ENCODE measurements around the gene C2CD4C.
"Not testable (repeated sequence)": the region's sequence is repeated elsewhere in the genome, so short reads cannot be mapped to it uniquely, and the experiment has no call there.

Gene C2CD4C

DNA sequence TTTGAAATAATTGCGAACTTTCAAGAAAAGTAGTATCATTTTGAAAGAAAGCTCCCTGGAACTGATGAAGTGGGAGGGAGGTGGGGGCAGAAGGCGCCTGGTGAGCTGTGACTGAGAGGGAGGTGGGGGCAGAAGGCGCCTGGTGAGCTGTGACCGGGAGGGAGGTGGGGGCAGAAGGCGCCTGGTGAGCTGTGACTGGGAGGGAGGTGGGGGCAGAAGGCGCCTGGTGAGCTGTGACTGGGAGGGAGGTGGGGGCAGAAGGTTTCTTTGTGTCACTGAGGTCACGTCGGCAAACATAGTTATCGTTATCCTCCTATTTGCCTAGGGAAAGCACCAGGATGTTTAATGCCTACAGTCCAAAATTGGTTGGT lies 24.2 kb downstream of the C2CD4C start:
- DNase-seq (ENCODE audit: low read depth in 3 of 3, low spot score in 1 of 3), result no peak

DNA sequence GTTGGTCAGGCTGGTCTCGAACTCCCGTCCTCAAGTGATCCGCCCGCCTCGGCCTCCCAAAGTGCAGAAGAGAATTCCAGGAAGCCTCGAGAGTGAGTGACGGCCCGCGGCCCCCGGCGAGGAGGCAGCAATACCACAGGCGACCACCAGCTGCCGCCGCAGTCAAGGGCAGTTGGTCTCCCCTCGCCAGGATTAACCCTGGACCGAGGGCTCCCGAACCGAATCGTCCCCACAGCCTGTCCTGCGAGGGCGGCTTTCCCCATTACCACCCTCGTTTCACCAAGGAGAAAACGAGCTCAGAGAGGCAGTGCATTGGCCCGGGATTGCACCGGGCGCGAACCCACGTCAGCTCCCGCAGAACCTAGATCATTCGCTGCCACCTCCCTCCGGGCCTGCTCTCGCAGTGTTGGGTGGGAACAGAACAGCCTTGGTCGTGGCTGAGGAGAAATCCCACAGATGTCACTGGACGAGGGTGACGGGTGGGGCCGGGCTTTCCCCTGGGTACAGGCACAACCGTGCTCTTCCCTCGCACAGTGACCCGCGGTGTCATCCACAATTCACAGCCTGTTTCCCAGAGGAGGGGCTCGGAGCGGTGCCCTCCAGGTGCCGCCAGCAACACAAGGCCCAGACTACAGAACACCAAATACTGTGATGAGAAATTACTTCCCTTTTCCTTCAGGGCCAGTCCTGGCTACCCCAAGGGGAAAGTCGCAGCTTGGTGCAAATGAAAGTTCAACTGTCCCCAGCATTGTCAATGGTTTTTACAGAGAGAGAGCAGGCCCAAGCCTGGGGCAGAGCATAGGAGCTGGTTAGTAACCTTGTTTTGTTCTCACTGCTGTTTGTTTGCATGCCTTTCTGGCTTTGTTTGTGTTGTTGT lies 24.8 kb downstream of the C2CD4C start:
- DNase-seq (ENCODE audit: low read depth in 3 of 3, low spot score in 1 of 3), result no peak

DNA sequence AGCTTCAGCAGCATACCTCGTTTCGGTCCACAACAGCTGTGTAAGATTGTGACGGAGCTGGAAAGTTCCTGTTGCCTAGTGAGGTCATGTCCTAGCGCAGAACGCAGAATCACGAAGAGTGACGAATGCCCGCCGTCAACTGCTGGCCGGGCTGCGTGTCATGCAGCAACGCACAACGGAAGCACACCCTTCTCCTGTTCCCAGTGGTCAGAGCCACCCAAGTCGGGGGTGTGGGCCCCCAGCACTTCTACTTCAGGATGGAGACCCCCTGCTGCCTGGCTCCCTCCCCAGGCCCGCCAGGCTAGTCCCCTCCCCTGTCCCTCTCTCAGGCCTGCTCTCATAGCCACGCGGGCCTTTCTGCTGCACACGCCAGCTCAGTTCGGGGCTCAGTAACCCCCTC lies 25.9 kb downstream of the C2CD4C start:
- DNase-seq (ENCODE audit: low read depth in 3 of 3, low spot score in 1 of 3), result no peak

DNA sequence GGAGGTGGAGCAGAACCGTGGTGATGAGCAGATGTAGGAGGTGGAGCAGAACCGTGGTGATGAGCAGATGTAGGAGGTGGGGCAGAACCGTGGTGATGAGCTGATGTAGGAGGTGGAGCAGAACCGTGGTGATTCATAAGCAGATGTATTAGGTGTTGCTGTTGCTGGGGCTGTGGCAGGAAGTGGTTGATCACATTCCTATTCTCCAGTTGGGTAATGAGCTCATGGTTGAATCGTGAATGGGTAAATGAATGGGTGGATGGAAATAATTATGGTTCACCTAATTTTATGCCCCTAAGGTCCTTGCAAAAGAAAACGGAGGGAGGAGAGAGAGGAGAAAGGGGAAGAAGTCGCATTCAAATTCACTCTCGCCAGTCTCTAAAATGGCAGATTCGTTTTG lies 26.4 kb downstream of the C2CD4C start:
- DNase-seq (ENCODE audit: low read depth in 3 of 3, low spot score in 1 of 3), result not testable (repeated sequence)

DNA sequence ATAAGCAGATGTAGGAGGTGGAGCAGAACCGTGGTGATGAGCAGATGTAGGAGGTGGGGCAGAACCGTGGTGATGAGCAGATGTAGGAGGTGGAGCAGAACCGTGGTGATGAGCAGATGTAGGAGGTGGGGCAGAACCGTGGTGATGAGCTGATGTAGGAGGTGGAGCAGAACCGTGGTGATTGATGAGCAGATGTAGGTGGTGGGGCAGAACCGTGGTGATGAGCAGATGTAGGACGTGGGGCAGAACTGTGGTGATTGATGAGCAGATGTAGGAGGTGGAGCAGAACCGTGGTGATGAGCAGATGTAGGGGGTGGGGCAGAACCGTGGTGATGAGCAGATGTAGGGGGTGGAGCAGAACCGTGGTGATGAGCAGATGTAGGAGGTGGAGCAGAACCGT lies 27.0 kb downstream of the C2CD4C start:
- not testable (repeated sequence) for DNase-seq (ENCODE audit: low read depth in 3 of 3, low spot score in 1 of 3)

DNA sequence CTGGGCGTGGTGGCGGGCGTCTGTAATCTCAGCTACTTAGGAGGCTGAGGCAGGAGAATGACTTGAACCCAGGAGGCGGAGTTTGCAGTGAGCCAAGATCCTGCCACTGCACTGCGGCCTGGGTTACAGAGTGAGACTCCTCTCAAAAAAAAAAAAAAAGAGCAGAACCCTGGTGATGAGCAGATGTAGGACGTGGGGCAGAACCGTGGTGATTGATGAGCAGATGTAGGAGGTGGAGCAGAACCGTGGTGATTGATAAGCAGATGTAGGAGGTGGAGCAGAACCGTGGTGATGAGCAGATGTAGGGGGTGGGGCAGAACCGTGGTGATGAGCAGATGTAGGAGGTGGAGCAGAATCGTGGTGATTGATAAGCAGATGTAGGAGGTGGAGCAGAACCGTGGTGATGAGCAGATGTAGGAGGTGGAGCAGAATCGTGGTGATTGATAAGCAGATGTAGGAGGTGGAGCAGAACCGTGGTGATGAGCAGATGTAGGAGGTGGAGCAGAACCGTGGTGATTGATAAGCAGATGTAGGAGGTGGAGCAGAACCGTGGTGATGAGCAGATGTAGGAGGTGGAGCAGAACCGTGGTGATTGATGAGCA lies 28.2 kb downstream of the C2CD4C start:
- not testable (repeated sequence) for DNase-seq (ENCODE audit: low read depth in 3 of 3, low spot score in 1 of 3)

DNA sequence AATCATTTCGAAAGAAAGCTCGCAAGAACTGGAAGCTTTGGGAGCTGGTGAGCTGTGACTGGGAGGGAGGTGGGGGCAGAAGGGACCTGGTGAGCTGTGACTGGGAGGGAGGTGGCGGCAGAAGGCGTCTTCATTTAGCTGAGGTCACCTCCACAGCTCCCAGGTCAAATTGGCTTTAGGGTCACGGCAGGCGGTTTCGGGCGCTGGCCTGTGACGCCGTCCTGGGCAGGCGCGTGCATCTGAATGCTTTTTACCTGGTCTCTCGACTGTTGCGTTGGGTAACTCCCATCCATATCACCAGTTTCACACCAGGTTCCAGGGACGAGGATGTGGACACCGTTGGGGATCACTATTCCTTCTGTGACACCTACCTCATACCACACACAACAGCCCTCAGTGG lies 29.2 kb downstream of the C2CD4C start:
- DNase-seq (ENCODE audit: low read depth in 3 of 3, low spot score in 1 of 3), result no peak

DNA sequence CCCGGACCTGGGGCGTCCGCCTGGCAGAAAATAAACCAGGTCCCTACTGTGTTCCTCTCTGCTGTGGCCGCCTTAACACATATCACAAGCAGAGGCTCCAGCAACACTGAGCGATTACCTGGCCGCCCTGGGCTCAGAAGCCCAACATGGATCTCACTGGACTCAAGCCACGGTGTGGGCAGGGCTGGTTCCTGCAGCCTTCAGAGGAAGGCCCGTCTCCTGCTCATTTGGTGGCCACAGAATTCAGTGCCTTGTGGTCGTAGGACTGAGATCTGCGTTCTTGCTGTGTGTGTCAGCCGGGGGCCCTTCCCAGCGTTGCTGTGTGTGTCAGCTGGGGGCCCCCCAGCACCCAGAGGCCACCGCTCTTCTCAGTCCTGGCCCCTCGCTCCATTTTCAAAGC lies 30.2 kb downstream of the C2CD4C start:
- DNase-seq (ENCODE audit: low read depth in 3 of 3, low spot score in 1 of 3), result no peak

DNA sequence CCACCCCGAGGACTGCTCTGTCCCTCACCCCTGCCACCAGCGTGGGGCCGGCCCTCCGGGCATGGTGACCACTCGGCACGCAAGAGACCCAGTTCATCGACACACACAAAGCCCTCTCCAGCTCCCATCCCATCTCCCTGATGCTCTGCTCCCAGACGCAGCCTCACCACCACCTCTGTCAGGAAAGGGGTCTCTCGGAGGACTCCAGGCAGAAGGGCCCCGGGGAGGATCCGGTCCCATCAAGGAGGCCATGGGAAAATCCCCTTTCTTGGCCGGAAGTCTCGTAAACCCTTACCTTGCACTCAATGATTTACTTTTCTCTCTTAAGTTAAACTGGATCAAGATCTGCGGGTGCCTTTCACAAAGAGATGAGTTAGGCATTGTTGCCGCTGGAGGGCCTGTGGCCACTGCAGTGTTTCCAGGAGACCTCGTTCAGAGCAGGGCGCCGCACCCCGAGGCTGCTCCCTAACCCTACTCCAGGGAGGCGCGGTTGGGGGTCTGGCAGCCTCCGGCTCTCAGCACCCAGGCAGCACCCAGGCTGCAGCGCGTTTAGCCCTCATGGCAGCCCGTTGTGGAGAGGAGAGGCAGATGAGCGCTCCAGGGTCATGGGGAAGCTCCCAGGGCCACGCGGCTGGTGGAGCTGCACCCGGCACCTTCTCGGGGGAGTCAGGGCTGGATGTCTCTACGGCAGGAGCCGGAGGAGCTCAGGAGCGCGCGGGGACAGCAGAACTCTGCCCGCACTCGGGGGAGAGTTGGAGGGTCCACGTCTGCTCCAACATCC lies 31.0 kb downstream of the C2CD4C start:
- no peak for DNase-seq (ENCODE audit: low read depth in 3 of 3, low spot score in 1 of 3)

DNA sequence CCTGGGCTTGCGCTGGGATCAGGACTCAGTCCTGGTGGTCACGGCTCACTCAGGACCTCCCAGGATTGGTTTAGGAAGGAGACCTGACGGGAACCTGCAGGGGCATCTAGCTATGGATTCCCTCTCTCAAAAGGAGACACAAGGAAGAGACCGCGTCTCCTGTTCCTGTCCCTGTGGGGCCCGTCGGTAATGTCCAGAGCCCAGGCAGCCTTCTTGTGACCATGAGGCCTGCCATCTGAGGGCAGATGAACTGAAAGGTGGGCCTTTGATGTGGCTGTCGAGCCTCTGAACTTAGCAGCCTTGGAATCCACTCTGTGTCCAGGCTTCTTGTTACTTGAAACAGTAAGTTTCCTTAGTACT lies 32.9 kb downstream of the C2CD4C start:
- no peak for DNase-seq (ENCODE audit: low read depth in 3 of 3, low spot score in 1 of 3)

DNA sequence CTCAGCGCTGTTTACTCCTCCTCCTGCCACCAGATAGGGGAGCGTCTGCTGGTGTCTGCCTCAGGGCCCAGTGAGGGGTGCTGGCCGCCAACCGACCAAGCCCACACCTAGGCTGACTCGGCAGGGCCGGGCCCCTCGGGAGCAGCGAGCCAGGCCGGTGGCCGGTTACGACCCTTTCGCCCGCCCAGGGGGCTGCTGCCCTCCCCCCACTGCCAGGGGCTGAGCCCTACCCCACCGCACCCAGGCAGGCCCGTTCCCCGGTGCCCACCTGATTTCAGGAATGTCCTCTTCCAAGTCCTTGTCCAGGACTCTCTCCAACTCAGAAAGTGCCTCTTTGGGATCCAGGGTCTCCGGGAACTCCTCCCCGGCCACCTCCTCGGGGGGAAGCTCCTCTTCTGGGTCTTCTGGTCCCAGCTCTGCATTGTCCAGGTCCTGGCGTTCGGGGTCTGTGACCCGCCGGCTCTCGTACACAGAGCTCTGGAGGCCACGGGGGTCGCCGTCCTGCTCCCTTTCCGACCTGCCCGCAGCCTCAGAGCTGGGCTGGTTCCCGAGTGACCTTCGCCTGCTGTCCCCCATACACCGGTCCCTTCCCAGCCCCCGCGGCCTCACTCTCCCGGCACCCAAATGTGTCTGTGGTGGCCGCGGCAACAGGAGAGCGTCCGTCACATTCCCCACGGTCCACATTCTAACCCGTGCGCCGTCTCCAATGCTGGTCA lies 33.4 kb downstream of the C2CD4C start:
- DNase-seq (ENCODE audit: low read depth in 3 of 3, low spot score in 1 of 3), result no peak

DNA sequence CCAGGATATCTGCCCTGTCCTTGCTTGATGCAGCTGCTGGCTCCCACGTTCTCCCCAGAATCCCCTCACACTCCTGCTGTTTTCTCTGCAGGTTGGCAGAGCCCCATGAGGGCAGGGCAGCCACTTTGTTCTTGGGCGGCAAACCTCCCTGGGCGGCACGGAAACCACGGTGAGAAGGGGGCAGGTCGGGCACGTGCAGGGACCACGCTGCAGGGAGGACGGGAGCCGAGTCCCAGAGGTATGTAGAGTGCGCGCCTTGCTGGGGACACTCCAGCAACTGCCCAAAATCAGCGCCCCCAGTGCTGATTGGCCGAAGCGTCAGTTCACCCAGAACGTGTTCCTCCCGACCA lies 34.1 kb downstream of the C2CD4C start:
- DNase-seq (ENCODE audit: low read depth in 3 of 3, low spot score in 1 of 3), result no peak

DNA sequence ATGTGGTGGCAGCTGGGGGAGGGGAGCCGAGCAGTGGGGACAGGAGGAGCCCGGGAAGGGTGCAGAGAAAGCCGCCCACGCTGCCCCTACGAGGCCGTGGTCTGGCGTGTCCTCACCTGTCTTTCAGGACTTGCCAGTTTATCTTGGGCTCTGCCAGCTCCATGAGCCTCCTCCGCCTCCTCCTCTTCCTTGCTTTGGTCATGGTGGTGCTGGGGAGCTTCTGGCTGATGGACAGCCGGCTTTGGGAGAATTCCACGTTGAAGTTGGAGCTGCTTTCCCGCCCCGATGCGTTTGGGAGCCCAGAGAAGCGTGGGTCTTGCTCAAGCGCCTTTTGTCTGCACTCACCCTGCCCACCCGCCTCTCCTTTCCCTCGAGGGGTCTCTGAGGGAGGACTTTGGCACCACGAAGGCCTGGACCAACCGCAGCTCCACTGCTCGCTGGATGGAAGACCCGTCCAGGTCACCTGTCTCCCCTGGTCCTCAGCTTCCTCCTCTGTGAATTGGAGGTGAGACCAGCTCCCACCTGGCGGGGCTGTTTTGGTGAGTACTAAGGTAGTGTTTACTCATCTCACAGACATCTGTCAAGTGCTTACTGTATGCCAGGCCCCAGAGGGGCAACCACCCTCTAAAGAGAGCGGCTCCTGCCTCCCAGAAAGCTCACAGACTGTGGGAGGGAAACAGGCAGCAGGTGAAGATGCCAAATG lies 34.6 kb downstream of the C2CD4C start:
- DNase-seq (ENCODE audit: low read depth in 3 of 3, low spot score in 1 of 3), result no peak

DNA sequence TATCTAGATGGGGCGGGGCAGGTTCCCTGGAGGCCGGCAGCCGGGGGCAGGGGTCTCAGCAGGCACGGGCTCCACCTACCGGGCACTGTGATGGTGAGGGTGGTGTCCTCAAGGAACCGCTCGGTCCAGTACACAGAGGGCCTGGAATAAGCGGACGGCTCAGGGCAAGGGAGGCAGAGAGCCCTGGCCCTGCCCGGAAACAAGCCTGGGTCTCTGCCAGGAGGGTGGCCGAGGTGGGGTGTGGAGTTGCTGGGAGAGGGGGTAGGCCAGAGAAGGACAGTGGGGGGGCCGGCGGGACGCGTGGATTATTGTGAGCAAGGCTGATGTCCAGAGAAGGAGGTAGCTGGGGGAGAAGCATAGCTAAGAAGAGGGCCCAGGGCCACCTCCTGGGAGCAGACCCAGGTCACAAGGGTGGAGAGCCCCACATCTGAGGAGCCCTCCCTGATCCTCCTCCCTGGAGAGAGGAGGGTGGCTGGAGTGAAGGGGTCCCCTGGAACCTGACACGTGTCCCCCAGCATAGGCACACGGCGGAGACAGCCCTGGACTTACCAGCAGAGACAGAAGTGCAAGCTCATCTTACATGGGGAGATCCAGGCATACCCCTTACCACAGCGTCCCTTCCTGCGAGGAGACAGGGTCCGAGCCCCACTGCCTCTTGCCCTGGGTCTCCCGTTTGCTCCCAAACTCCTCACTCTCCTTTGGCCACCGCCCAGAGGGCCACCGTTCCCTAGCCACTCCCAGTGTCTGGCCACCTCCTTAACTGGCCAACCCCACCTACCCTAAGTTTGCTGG lies 35.4 kb downstream of the C2CD4C start:
- DNase-seq (ENCODE audit: low read depth in 3 of 3, low spot score in 1 of 3), result no peak

DNA sequence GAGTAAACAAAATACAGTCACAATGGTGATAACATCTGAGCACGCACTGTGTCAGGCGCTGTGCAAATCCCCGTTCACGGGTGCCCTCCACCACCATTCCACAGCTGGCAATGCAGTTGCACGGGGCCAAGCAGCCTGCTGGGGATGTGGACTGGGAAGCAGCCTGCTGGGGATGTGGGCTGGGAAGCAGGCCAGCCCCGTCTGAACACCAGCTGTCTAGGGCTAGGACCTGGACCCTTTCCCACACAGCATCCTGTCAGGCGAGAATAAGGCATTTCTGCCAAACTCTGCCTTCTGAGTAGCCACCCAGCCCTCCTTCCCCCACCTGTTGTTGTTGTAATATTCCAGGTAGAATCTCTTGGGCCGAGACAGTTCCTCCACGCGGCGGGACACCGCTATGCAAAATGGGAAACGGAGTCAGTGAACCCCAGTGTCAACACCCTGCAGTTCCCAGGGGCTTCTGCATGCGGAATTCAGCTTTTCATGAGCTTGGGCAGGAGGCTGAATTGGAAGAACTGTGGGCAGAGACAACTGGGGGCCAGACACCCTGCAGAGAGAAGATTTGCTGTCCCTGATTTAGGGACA lies 36.5 kb downstream of the C2CD4C start:
- no peak for DNase-seq (ENCODE audit: low read depth in 3 of 3, low spot score in 1 of 3)

DNA sequence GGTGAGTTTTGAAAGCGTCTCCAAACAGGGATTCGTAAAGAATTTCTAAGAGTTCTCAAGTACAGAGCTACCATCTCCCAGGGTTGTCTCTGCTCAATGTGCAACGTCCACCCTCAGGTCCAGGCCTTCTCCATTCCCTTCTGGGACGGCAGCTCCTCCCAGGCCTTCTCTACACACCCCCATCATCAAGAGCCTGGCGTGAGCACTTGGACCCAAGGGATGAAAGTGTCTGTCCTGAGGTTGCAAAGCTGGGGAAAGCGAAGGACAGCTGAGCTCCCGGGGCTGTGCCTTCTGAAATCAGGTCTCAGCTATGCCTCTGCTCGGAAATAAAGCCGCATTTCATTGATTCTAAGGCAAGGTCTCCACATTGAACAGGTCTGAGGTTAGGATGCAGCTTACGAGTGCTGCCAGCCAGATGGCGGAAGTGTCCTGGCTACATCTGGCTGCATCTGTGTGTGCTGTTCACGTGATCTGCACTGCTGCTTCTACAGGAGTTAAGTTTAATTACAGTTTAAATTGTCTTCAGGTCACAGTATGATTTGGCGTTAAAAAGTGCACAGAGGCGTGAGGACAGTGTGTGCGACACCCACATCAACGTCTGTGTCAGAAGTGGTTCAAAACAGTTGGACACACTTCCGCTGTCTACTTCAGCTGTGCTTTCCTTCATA lies 37.3 kb downstream of the C2CD4C start:
- no peak for DNase-seq (ENCODE audit: low read depth in 3 of 3, low spot score in 1 of 3)

DNA sequence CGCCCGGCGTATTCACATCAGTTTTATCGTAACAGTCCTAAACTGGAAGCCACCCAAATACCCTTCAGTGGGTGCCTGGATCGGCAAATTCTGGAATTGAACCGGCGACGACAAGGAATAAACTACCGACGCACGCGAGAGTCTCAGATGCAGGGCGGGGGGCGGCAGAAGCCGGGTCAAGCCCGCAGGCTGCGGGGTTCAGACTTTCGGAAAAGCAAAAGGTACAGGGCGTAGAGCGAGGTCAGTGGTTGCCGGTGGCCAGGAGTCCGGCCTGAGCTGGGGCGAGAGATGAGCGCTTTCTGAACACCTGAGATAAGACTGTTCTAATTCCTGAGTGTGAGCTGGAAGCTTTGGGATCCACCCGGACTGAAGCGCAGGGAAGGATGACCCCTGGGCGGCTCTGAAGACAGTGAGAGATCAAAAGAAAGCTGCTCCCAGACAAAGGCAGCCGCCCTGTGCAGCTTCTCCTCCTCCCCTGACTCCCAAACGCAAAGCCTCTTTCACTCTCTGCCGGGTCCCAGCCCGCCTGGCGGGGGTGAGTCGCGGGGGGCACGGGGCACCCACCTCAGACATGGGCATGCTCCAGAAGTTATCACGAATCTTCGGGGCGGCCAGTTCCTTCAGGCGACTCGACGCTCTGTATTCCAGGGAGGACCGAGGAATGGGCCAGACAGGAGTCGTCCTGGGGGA lies 38.2 kb downstream of the C2CD4C start:
- no peak for DNase-seq (ENCODE audit: low read depth in 3 of 3, low spot score in 1 of 3)

DNA sequence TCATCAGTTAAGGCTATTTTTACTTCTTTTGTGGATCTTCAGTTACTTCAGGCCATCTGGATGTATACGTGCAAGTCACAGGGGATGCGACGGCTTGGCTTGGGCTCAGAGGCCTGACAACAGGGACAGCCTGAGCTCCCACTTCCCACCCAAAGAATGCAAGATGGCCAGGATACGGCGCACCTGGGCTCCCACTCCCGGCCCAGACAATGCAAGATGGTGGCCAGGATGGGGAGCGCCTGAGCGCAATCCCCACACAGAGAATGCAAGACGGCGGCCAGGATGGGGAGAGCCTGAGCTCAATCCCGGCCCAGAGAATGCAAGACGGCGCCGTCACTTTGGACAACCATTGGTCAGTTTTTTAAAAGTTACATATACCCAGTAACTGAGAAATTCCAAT lies 39.1 kb downstream of the C2CD4C start:
- no peak for DNase-seq (ENCODE audit: low read depth in 3 of 3, low spot score in 1 of 3)

DNA sequence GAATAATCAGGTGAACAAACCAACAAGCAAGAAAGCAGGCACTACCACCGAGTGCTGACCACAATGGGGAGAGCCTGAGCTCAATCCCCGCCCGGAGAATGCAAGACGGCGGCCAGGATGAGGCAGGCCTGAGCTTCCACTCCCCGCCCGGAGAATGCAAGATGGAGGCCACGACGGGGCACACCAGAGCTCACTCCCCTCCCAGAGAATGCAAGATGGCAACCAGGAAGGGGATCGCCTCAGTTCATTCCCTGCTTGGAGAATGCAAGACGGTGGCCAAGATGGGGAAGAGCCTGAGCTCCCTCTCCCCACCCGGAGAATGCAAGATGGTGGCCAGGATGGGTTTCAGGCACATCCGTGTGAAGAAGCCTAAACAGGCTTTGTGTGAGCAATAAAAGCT lies 39.7 kb downstream of the C2CD4C start:
- no peak for DNase-seq (ENCODE audit: low read depth in 3 of 3, low spot score in 1 of 3)

Measured in stimulated activated CD4-positive, alpha-beta T cell treated with anti-CD3 and anti-CD28 coated beads, TNF-alpha, amount 100 ng/mL, for 1 hour (primary cell).